GM12878 (cell line): Measurements from ENCODE around the gene CLMP. TPM values are rescaled to one million over a fixed set of nuclear protein-coding genes. Genes with fewer than 3 reads are reported as not detected.

Experiments
- ATAC-seq: fragments of 200-7000 bp; cut with Tn5 transposase; 3 replicates; pipeline ENCODE4 v1.9.1; 2020; ENCODE audit warnings: mild to moderate bottlenecking, moderate library complexity
- BruUV-seq: library from RNA; stranded (reverse); fragments of 400-500 nt; replicated peaks from 2 replicates; lab custom pipeline; 2021; lab: Mats Ljungman, UMichigan
- CTCF ChIA-PET: fragments of 300-600 bp; sonication (Branson Sonifier 250); formaldehyde crosslinking; extraction: SDS; loops from one replicate; lab custom pipeline; 2021; ENCODE audit warnings: inconsistent platforms; lab: Yijun Ruan, JAX
- POLR2A ChIA-PET: fragments of 350-600 bp; formaldehyde crosslinking; extraction: SDS; loops from one replicate; lab custom pipeline; 2021; ENCODE audit warnings: inconsistent platforms; lab: Charles Lee
- RAD21 ChIA-PET: fragments of 300-600 bp; sonication (Branson Sonifier 250); formaldehyde crosslinking; loops from one replicate; lab custom pipeline; 2023; ENCODE audit warnings: antibody characterized with exemption; ENCODE audit not compliant: unreplicated experiment; lab: Charles Lee
- SMC1A ChIA-PET: fragments of 300-600 bp; sonication (Branson Sonifier 250); formaldehyde crosslinking; loops from one replicate; lab custom pipeline; 2023; ENCODE audit not compliant: unreplicated experiment, uncharacterized antibody; lab: Charles Lee
- DNase-seq: peaks from one replicate; pipeline ENCODE4 v3.0.0-alpha.2; 2011; ENCODE audit warnings: low read depth, low spot score
- FAIRE-seq: peaks from 3 replicates; lab custom pipeline; 2011; peaks lifted over from hg19 to GRCh38; lab: Jason Lieb, UNC
- H2AFZ ChIP-seq: 2 replicates; pipeline ENCODE4 v1.6.0; 2011; ENCODE audit warnings: low read depth, low read length, control low read depth; ENCODE audit not compliant: control insufficient read depth
- H3K27ac ChIP-seq: 2 replicates; pipeline ENCODE4 v1.5.1; 2011; ENCODE audit warnings: control low read depth; ENCODE audit not compliant: control insufficient read depth, insufficient read depth
- H3K27me3 ChIP-seq, 2 experiments: replicated peaks in 1 of 2; 2 replicates each; pipeline versions ENCODE4 v1.6.0 to v1.6.1; 2011; ENCODE audit warnings: low read length in 1 of 2; ENCODE audit not compliant: control insufficient read depth in 2 of 2, insufficient read depth in 2 of 2
- H3K36me3 ChIP-seq, 2 experiments: 2 replicates each; pipeline ENCODE4 v1.5.1; 2011; ENCODE audit warnings: low read length in 1 of 2; ENCODE audit not compliant: control insufficient read depth in 2 of 2, insufficient read depth in 2 of 2
- H3K4me1 ChIP-seq: 2 replicates; pipeline ENCODE4 v1.6.1; 2011; ENCODE audit warnings: mild to moderate bottlenecking, low read length, moderate library complexity, mixed read lengths; ENCODE audit not compliant: control insufficient read depth, insufficient read depth
- H3K4me2 ChIP-seq: 2 replicates; pipeline ENCODE4 v1.6.0; 2011; ENCODE audit warnings: control low read depth; ENCODE audit not compliant: control insufficient read depth, insufficient read depth
- H3K4me3 ChIP-seq: fragments of 200-600 bp; sonication (generic); 2 replicates; pipeline ENCODE4 v1.5.1; 2016
- H3K79me2 ChIP-seq: 2 replicates; pipeline ENCODE4 v1.6.0; 2011; ENCODE audit warnings: low read length; ENCODE audit not compliant: control insufficient read depth, insufficient read depth
- H3K9ac ChIP-seq: 2 replicates; pipeline ENCODE4 v1.8.0; 2011; ENCODE audit warnings: low read length, control low read depth, mixed read lengths; ENCODE audit not compliant: control insufficient read depth, insufficient read depth
- H3K9me3 ChIP-seq: replicated peaks from 3 replicates; pipeline ENCODE4 v1.5.1; 2011; ENCODE audit warnings: mild to moderate bottlenecking, low read length; ENCODE audit not compliant: control insufficient read depth, insufficient read depth
- H4K20me1 ChIP-seq: 2 replicates; pipeline ENCODE4 v1.6.0; 2011; ENCODE audit not compliant: control insufficient read depth, insufficient read depth
- MYB ChIP-seq: fragments of 150-350 bp; IDR thresholded peaks from 2 replicates; pipeline ENCODE4 v1.6.1; 2014; ENCODE audit warnings: mild to moderate bottlenecking, low read depth, low read length, borderline replicate concordance
- SMAD5 ChIP-seq: IDR thresholded peaks from 2 replicates; pipeline ENCODE4 v1.6.1; 2016; ENCODE audit warnings: antibody characterized with exemption, low read depth
- TCF7 ChIP-seq: IDR thresholded peaks from 2 replicates; pipeline ENCODE4 v1.6.1; 2014; ENCODE audit warnings: antibody characterized with exemption, borderline replicate concordance
- YBX1 ChIP-seq: fragments of 450-650 bp; IDR thresholded peaks from 2 replicates; pipeline ENCODE4 v1.6.1; 2016; ENCODE audit warnings: antibody characterized with exemption
- WGBS: methylation state at CpG from one replicate; pipeline ENCODE4 v1.1.6; 2016; ENCODE audit warnings: low lambda C conversion rate; ENCODE audit not compliant: insufficient replicate concordance, insufficient coverage; ENCODE audit errors: missing lambda C conversion rate; 5-methylcytosine and 5-hydroxymethylcytosine counted together
- in situ Hi-C: fragments of 300-500 bp; cut with MboI; formaldehyde crosslinking; loops from 9 replicates; pipeline ENCODE4 v1.14.3; 2018; ENCODE audit warnings: mixed read lengths
- intact Hi-C: fragments of 100-400 bp; cut with micrococcal nuclease; formaldehyde crosslinking; loops from one replicate; pipeline ENCODE4 v1.14.2; 2022; ENCODE audit not compliant: unreplicated experiment
- polyA plus RNA-seq, 11 experiments: library from polyadenylated mRNA; depleted of rRNA in 4 of 11; unstranded in 6 of 11; stranded (reverse) in 5 of 11; fragments of >200 nt; fragmentation: Nextera tagmentation in 4 of 11; fragmentation: Illumina TruSeq in 1 of 11; extraction: Ambion mirVana in 4 of 11; extraction: Trizol in 1 of 11; gene quantifications; 1 replicate in 1 of 11; 2 replicates in 10 of 11; pipeline versions ENCODE4 v1.2.1 to v1.2.3, GENCODE V29; 2011 to 2016; ENCODE audit warnings: inconsistent platforms in 2 of 11, missing spikeins in 2 of 11, low read depth in 1 of 11
- total RNA-seq, 4 experiments: library from RNA; depleted of rRNA in 3 of 4; stranded (reverse); fragments of >200 nt in 3 of 4; fragmentation: Illumina TruSeq in 1 of 4; extraction: Trizol in 1 of 4; gene quantifications; 2 replicates each; pipeline versions ENCODE4 v1.2.1 to v1.2.3, GENCODE V29; 2013 to 2021

CLMP gene
- total and polyA plus RNA-seq, 10 of the 15 experiments (the other 5 are each of a cell fraction or from before 2014, with no cell fraction given), result 0.01 to 0.71 (median 0.20) TPM; not detected in 4

- intact Hi-C loops, result no loop called here
- H3K9me3 ChIP-seq, result no peaks in the 10 kb centered on the region
- CTCF ChIA-PET, result no interaction called here
- no peak overlapping the region for H3K9ac ChIP-seq
- whole genome bisulfite sequencing, result 31% methylated on average over 4 of the region's 4 CpGs
- DNase-seq, result no peak
- no TSS peak for BruUV-seq
- no peak overlapping the region for H3K27ac ChIP-seq
- H3K27me3 ChIP-seq, result peaks cover 2 to 4% of the 10 kb centered on the region in 2 experiments
- SMC1A ChIA-PET, result interaction anchor here (1.1 kb wide), 1 partner anchor 84 kb away, joined by 3 read pairs; no protein-coding TSS in a partner anchor
- H3K4me1 ChIP-seq, result no peaks in the 10 kb centered on the region
- in situ Hi-C loops, result no loop called here
- RAD21 ChIA-PET, result no interaction called here
- no peak for FAIRE-seq
- H3K4me2 ChIP-seq, result no peak overlapping the region
- TF ChIP-seq SMAD5 (no peak), TCF7 (no peak), MYB (no peak)
- no peak overlapping the region for H2AFZ ChIP-seq
- no peak for ATAC-seq
- H4K20me1 ChIP-seq, result no peaks in the 10 kb centered on the region
- no peak overlapping the region for H3K4me3 ChIP-seq
- H3K36me3 ChIP-seq, result no peaks in the 10 kb centered on the region
- no peaks in the 10 kb centered on the region for H3K79me2 ChIP-seq
- POLR2A ChIA-PET, result no interaction called here
Observed at GRCh38 chr11:123148965-123149364, 46.1 kb downstream of the CLMP start.

DNA sequence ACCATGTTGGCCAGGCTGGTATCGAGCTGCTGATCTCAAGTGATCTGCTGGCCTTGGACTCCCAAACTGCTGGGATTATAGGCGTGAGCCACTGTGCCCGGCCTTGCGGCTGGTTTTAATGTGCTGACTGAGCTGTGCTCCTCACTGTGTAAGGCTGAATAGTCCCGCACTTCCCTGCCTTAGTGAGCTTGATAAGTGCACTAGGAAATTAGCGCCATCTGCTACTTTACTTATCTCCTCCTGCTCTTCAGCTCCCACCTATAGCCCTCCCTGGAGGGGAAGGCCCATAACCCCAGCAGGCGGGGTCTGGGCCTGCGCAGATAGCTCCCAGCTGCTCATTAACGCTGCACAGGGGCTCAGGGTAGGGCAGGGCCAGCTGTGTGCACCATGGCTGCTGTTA, 49.4 kb downstream of the CLMP start:
- no TSS peak for BruUV-seq
- no peak overlapping the region for H3K9ac ChIP-seq
- 59% methylated on average over 9 of the region's 9 CpGs for WGBS
- no peak for FAIRE-seq
- no peaks in the 10 kb centered on the region for H3K79me2 ChIP-seq
- no peak for DNase-seq
- in situ Hi-C loops (no loop called here), intact Hi-C loops (no loop called here)
- H3K4me3 ChIP-seq, result no peak overlapping the region
- no peaks in the 10 kb centered on the region for H4K20me1 ChIP-seq
- no peaks in the 10 kb centered on the region for H3K9me3 ChIP-seq
- CTCF ChIA-PET, result interaction anchor here (0.9 to 1.3 kb wide), 2 partner anchors 21 to 435 kb away, joined by 3 to 4 read pairs; no protein-coding TSS in a partner anchor
- H3K27ac ChIP-seq, result no peak overlapping the region
- H3K27me3 ChIP-seq, result peaks cover 3 to 4% of the 10 kb centered on the region in 2 experiments
- SMC1A ChIA-PET, result interaction anchor here (0.7 kb wide), 1 partner anchor 8 kb away, joined by 3 read pairs; no protein-coding TSS in a partner anchor
- no peak for TF ChIP-seq YBX1
- no peaks in the 10 kb centered on the region for H3K36me3 ChIP-seq
- no peak for ATAC-seq
- RAD21 ChIA-PET, result no interaction called here
- POLR2A ChIA-PET, result no interaction called here
- no peaks in the 10 kb centered on the region for H3K4me1 ChIP-seq
- H2AFZ ChIP-seq, result no peak overlapping the region
- no peak overlapping the region for H3K4me2 ChIP-seq
